HUES6 (cell line): ENCODE measurements around the gene TFEB.

ENCODE experiments used
- H3K27ac ChIP-seq: 2 replicates; pipeline ENCODE4 v1.7.0; 2013; ENCODE audit warnings: low read depth, mild to moderate bottlenecking, low read length, inconsistent platforms
- H3K27me3 ChIP-seq: 2 replicates; pipeline ENCODE4 v1.6.1; 2013; ENCODE audit warnings: low read length; ENCODE audit not compliant: control insufficient read depth, insufficient read depth
- H3K36me3 ChIP-seq: 2 replicates; pipeline ENCODE4 v1.6.1; 2013; ENCODE audit warnings: low read length; ENCODE audit not compliant: control insufficient read depth, insufficient read depth
- H3K4me1 ChIP-seq: 2 replicates; pipeline ENCODE4 v1.6.1; 2013; ENCODE audit warnings: low read length; ENCODE audit not compliant: control insufficient read depth, insufficient read depth
- H3K4me3 ChIP-seq: 2 replicates; pipeline ENCODE4 v1.5.1; 2013; ENCODE audit warnings: low read depth, low read length
- H3K9ac ChIP-seq: one replicate; pipeline ENCODE4 v1.6.1; 2013; ENCODE audit warnings: mild to moderate bottlenecking, low read length
- H3K9me3 ChIP-seq: 2 replicates; pipeline ENCODE4 v1.6.1; 2013; ENCODE audit warnings: low read depth, low read length; ENCODE audit not compliant: control insufficient read depth, insufficient read depth

The TFEB gene

GRCh38 chr6:41652866-41653652 lies 82.3 kb downstream of the TFEB start:
- Histone ChIP-seq H3K4me1 (peaks cover 26% of the 10 kb centered on the region), H3K4me3 (no peak overlapping the region), H3K9me3 (no peaks in the 10 kb centered on the region), H3K36me3 (peaks cover 45% of the 10 kb centered on the region), H3K27me3 (no peaks in the 10 kb centered on the region), H3K9ac (no peak overlapping the region), H3K27ac (no peak overlapping the region)

- peaks cover 22% of the 10 kb centered on the region for H3K4me1 ChIP-seq
- no peak overlapping the region for H3K27ac ChIP-seq
- no peak overlapping the region for H3K4me3 ChIP-seq
- no peaks in the 10 kb centered on the region for H3K27me3 ChIP-seq
- no peak overlapping the region for H3K9ac ChIP-seq
- peaks cover 48% of the 10 kb centered on the region for H3K36me3 ChIP-seq
- H3K9me3 ChIP-seq = no peaks in the 10 kb centered on the region
Measured at GRCh38 chr6:41651962-41652657, 83.3 kb downstream of the TFEB start.

- H3K36me3 ChIP-seq = peaks cover 55% of the 10 kb centered on the region
- H3K4me3 ChIP-seq = no peak overlapping the region
- no peak overlapping the region for H3K27ac ChIP-seq
- no peaks in the 10 kb centered on the region for H3K9me3 ChIP-seq
- H3K9ac ChIP-seq = no peak overlapping the region
- H3K4me1 ChIP-seq = peaks cover 18% of the 10 kb centered on the region
- no peaks in the 10 kb centered on the region for H3K27me3 ChIP-seq
Measured at GRCh38 chr6:41651246-41651961, 84.0 kb downstream of the TFEB start.

- Histone ChIP-seq H3K4me3 (no peak overlapping the region), H3K4me1 (peaks cover 12% of the 10 kb centered on the region), H3K36me3 (peaks cover 58% of the 10 kb centered on the region), H3K27ac (no peak overlapping the region), H3K9ac (no peak overlapping the region), H3K9me3 (no peaks in the 10 kb centered on the region), H3K27me3 (no peaks in the 10 kb centered on the region)
Measured at GRCh38 chr6:41650120-41650519, 85.3 kb downstream of the TFEB start.

- H3K9ac ChIP-seq = no peak overlapping the region
- peaks cover 12% of the 10 kb centered on the region for H3K4me1 ChIP-seq
- H3K9me3 ChIP-seq = no peaks in the 10 kb centered on the region
- H3K4me3 ChIP-seq = no peak overlapping the region
- no peaks in the 10 kb centered on the region for H3K27me3 ChIP-seq
- H3K27ac ChIP-seq = no peak overlapping the region
- H3K36me3 ChIP-seq = peaks cover 58% of the 10 kb centered on the region
Measured at GRCh38 chr6:41649596-41649995, 85.8 kb downstream of the TFEB start.

GRCh38 chr6:41648921-41649320 lies 86.5 kb downstream of the TFEB start:
- Histone ChIP-seq H3K4me3 (no peak overlapping the region), H3K27ac (no peak overlapping the region), H3K9me3 (no peaks in the 10 kb centered on the region), H3K36me3 (peaks cover 58% of the 10 kb centered on the region), H3K9ac (no peak overlapping the region), H3K4me1 (peaks cover 19% of the 10 kb centered on the region), H3K27me3 (no peaks in the 10 kb centered on the region)

- H3K4me3 ChIP-seq = no peak overlapping the region
- H3K9me3 ChIP-seq = no peaks in the 10 kb centered on the region
- H3K36me3 ChIP-seq = peaks cover 54% of the 10 kb centered on the region
- no peak overlapping the region for H3K9ac ChIP-seq
- H3K4me1 ChIP-seq = peaks cover 25% of the 10 kb centered on the region
- no peaks in the 10 kb centered on the region for H3K27me3 ChIP-seq
- no peak overlapping the region for H3K27ac ChIP-seq
Measured at GRCh38 chr6:41648070-41648585, 87.3 kb downstream of the TFEB start.

GRCh38 chr6:41647061-41647511 lies 88.3 kb downstream of the TFEB start:
- no peaks in the 10 kb centered on the region for H3K27me3 ChIP-seq
- H3K36me3 ChIP-seq = peaks cover 47% of the 10 kb centered on the region
- H3K4me3 ChIP-seq = no peak overlapping the region
- H3K9ac ChIP-seq = no peak overlapping the region
- peaks cover 33% of the 10 kb centered on the region for H3K4me1 ChIP-seq
- no peak overlapping the region for H3K27ac ChIP-seq
- no peaks in the 10 kb centered on the region for H3K9me3 ChIP-seq

- Histone ChIP-seq H3K27ac (no peak overlapping the region), H3K4me1 (peaks cover 35% of the 10 kb centered on the region), H3K9me3 (no peaks in the 10 kb centered on the region), H3K9ac (no peak overlapping the region), H3K4me3 (no peak overlapping the region), H3K27me3 (peaks cover 7% of the 10 kb centered on the region; the same call in 1 of the 2 replicates), H3K36me3 (peaks cover 39% of the 10 kb centered on the region)
Measured at GRCh38 chr6:41646026-41646795, 89.2 kb downstream of the TFEB start.

GRCh38 chr6:41645007-41645618 lies 90.3 kb downstream of the TFEB start:
- peaks cover 46% of the 10 kb centered on the region for H3K4me1 ChIP-seq
- peak overlapping the region; percentile 10 for H3K9ac ChIP-seq
- no peak overlapping the region for H3K27ac ChIP-seq
- H3K9me3 ChIP-seq = no peaks in the 10 kb centered on the region
- no peak overlapping the region; the same call in 1 of the 2 replicates for H3K4me3 ChIP-seq
- peaks cover 15% of the 10 kb centered on the region for H3K27me3 ChIP-seq
- peaks cover 33% of the 10 kb centered on the region for H3K36me3 ChIP-seq
